K562 treated with DMSO at 1 percent for 24 hours (cell line): ENCODE measurements around the gene CD86. TPM values are rescaled to one million over a fixed set of nuclear protein-coding genes. Genes with fewer than 3 reads are reported as not detected.

Experiments used
- total RNA-seq: library from RNA; unstranded; fragments of 300-600 nt; gene quantifications from 2 replicates; pipeline ENCODE4 v1.2.3, GENCODE V29; 2022; ENCODE audit warnings: low read depth; ENCODE audit not compliant: insufficient read depth

CD86 gene
- total RNA-seq = not detected in 2 replicates

GRCh38 chr3:122055215-122055614 lies at the start of gene CD86:
CD86 (plus strand) TSS chr3:122055362; CDS start chr3:122055490, 128 bp downstream.

GRCh38 chr3:122021811-122022401 lies 33.3 kb upstream of the CD86 start, which contains the start of gene ILDR1:
ILDR1 (minus strand) TSS chr3:122022247; CDS start chr3:122022077, 170 bp downstream.

Other genes with a start within 250 kb of the CD86 start
- gene IQCB1, start 220.3 kb upstream of the CD86 start, total RNA-seq = 17.3 and 17.8 TPM in 2 replicates
- 7.9 and 8.5 TPM in 2 replicates for gene EAF2, start 220.2 kb upstream of the CD86 start, total RNA-seq
- 0.53 and 0.54 TPM in 2 replicates for gene SLC15A2, start 161.0 kb upstream of the CD86 start, total RNA-seq
- gene ILDR1, start 33.1 kb upstream of the CD86 start, total RNA-seq = not detected in 2 replicates
- not detected in 2 replicates for gene CASR, start 128.3 kb downstream of the CD86 start, total RNA-seq